HCEC 1CT (cell line): ENCODE results near the gene GABRB1.
A peak's percentile ranks its signal among the peaks of the same experiment; 100 is the strongest.
"Not testable (repeated sequence)": the region's sequence is repeated elsewhere in the genome, so short reads cannot be mapped to it uniquely, and the experiment has no call there.

ENCODE experiments used
- DNase-seq: peaks from one replicate; pipeline ENCODE4 v3.0.0-alpha.2; 2017

The GABRB1 gene

DNA sequence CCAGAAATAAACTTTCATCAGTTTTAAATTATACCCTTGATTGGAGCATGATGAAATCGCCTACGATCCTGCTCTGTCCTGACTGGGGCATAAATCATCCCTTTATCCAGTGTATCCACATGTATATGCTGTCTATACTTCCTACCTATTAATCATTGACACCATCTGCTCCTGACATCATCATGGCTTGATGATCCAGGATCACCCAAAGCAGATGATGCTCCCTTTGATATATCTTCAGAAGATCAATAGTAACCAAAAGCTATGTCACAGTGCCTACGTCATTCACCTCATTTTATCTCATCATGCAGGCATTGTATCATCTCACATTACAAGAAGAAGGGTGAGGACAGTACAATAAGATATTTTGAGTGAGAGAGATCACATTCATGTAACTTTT, 294.7 kb downstream of the GABRB1 start:
- no peak for DNase-seq

- no peak for DNase-seq
Observed at GRCh38 chr4:47330866-47331265, 299.5 kb downstream of the GABRB1 start.

- DNase-seq = peak; percentile 19
Observed at GRCh38 chr4:47334652-47335051, 303.3 kb downstream of the GABRB1 start.

GRCh38 chr4:47337893-47338292, 306.5 kb downstream of the GABRB1 start:
- no peak for DNase-seq

GRCh38 chr4:47340914-47341313, 309.5 kb downstream of the GABRB1 start:
- no peak for DNase-seq

GRCh38 chr4:47342796-47343195, 311.4 kb downstream of the GABRB1 start:
- DNase-seq = no peak

DNA sequence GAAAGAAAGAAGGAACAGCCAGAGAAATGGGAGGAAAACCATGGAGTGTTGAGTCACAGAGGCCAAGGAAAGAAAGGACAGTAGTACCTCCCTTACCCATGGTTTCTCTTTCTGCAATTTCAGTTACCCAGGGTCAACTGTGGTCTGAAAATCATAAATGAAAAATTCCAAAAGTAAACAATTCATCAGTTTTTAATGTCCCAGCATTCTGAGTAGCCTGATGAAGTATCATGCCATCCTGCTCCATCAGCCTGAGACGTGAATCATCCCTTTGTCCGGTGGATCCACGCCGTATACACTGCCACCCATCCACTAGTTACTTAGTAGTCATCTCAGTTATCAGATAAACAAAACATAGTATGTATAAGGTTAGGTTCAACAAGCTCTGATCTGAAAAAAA, 318.0 kb downstream of the GABRB1 start:
- peak; percentile 80 for DNase-seq

GRCh38 chr4:47355568-47355967, 324.2 kb downstream of the GABRB1 start:
- no peak for DNase-seq

- no peak for DNase-seq
Observed at GRCh38 chr4:47359891-47360290, 328.5 kb downstream of the GABRB1 start.

DNA sequence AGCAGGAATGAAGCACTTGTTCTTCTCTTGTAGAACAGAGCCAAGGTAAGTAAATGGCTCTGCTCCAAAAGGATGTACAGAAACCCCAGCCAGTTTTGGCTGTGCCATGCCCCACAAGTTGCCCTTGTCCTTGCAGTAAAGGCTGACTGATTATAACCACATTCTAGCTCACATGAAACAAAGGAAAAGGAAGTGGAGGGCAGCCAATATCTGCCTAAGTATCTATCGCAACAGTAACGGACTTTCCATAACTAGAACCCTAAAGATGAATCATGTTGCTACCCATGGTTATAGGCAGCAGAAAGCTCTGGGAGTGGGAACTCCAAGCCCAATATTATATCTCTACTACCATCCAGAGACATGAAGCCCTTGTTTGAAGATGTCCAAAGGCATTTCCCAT, 336.4 kb downstream of the GABRB1 start:
- no peak for DNase-seq

GRCh38 chr4:47368211-47368610, 336.8 kb downstream of the GABRB1 start:
- no peak for DNase-seq

DNA sequence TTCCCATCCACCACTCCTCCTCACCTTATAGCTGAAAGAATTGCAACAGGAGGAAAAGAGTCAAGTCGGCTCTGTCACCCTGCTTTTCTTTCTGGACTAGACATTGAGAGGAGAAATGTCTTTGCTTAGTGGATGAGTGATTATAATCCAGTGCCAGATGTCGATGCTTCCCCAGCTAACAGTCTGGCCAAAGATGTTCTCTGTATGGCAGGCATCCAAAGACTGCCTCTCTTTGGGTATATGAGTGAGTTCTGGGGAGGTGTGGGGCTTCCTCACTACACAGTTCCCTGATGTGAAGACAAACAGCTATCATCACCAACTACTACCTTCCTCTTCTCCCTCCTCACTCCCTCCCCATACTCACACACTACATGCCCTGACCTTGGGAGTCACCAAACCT, 341.2 kb downstream of the GABRB1 start:
- peak; percentile 9 for DNase-seq

DNA sequence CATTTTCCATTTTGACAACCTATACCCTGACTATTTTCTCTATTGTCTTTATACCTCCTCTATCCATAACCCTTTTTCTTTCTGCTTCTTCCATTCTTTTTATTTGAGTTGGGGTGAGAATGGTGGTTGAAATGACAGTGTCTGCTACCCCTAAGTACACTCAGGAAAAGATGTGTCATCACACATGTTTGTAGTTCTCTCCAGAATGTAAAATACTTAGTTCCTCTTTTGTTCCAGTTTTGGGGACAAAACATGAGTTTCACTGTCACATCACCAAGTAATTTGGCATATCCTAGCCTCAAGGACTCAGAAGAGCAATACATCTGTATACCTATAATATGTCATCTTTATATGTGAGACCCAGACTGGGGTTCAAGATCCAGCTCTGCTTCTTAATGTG, 341.8 kb downstream of the GABRB1 start:
- no peak for DNase-seq

DNA sequence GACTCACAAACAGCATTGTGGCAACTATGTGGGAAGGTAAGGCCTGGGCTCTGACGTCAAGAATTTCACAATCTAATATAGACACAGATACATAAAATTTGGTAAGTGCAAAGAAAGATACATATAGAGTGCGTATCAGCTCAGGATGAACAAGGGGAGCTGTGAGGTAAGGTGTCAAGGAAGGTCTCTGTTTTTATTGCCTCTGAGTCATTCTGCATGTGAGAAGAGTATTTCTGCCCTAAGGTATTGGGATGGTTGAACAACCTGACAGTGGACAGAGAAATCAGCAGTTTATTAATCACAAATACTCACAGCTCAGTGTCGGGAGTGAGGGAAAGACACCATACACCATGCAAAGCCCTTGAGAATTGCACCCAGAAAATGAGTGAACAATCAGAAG, 342.3 kb downstream of the GABRB1 start:
- DNase-seq = no peak

- peak; percentile 87 for DNase-seq
Observed at GRCh38 chr4:47374477-47374876, 343.1 kb downstream of the GABRB1 start.

DNA sequence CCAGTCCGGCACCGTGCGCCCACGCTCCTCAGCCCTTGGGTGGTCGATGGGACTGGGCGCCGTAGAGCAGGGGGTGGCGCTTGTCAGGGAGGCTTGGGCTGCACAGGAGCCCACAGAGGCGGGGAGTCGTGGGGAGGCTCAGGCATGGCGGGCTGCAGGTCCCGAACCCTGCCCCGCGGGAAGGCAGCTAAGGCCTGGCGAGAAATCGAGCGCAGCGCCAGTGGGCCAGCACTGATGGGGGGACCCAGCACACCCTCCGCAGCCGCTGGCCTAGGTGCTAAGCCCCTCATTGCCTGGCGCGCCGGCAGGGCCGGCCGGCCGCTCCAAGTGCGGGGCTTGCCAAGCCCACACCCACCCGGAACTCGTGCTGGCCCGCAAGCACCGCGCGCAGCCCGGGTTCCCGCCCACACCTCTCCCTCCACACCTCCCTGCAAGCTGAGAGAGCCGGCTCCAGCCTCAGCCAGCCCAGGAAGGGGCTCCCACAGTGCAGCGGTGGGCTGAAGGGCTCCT, 346.7 kb downstream of the GABRB1 start:
- not testable (repeated sequence) for DNase-seq

DNA sequence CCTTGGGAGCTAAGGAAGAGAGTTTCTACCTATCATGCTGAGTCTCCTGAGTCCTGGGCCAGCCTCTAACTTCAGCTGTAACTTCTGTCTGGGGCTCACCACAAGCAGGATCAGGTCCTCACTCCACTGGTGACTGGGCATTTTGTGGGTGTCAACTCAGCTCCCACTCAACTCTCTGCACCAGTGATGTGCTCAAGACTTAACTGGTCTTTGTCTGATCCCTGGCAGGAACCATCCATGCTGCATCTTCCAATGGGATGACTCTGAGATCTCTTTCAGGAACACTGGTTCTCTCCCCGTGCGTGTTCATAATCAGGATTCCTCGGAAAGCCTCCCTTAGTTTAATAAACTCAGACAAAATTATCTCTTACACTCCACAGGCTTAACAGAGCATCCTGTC, 349.8 kb downstream of the GABRB1 start:
- no peak for DNase-seq

DNA sequence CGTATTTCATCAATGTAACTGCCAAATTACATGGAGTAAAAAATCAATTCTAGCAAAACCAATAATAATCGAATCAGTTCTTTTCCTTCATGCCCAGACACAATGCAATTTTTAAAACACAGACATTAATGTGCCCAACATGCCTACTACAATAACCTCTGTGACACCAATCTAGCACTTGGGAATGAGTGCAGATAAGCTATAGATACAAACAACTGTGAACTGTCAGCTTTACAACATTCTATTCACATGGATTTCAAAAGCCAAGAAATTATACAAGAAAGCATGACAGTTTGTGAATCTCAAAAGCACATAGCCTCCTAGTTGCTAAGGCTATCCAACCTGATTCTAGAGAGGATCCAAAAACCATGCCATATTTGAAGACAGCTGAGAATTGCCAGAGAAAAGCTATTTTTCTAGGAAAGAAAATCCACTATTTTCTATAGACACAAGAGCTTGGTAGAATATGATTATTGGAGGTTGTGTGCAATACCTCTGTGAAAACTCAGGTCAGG, 351.5 kb downstream of the GABRB1 start:
- no peak for DNase-seq

DNA sequence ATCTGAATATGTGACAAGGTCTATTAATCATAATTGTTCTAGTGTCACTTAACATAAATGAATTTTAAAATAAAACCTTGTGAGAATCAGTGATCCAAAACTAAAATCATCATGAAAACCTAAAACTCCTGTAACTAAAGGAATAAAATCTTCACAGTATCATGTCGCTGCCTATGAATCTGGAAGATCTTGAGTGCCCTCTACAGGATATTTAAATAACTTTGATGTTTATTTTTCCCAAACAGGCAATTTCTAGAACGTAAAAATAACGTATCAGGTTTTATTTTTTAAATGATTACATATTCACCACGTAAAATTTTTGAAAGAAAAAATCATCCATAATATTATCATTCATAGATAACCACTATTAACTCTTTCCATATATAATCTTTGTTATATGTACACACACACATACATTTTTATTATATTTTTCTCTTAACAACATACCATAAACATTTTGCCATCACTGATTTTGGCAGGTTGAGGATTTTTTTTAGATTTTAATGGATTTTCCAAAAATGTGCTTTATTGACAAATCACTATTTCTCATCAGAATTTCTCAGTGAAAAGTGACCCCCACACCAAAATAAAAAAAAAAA, 352.6 kb downstream of the GABRB1 start:
- peak; percentile 43 for DNase-seq

DNA sequence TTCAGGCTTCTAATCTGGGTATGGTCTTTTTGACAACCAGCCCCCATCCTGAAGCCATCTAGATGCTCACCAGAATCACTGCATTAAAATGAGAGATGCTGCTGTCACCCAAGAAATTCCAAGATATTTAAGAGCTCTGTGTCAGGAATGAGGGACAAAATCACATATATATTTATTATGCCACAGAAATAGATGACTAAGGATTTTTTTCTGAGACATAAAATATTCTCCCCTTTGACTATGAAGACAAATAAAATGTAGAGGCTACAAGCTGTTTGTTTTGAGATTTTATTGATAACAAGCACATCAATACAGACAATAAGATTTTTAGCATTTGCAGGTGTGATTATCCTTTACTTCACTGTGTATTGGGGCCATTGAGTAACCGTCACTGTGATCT, 354.8 kb downstream of the GABRB1 start:
- DNase-seq = no peak

DNA sequence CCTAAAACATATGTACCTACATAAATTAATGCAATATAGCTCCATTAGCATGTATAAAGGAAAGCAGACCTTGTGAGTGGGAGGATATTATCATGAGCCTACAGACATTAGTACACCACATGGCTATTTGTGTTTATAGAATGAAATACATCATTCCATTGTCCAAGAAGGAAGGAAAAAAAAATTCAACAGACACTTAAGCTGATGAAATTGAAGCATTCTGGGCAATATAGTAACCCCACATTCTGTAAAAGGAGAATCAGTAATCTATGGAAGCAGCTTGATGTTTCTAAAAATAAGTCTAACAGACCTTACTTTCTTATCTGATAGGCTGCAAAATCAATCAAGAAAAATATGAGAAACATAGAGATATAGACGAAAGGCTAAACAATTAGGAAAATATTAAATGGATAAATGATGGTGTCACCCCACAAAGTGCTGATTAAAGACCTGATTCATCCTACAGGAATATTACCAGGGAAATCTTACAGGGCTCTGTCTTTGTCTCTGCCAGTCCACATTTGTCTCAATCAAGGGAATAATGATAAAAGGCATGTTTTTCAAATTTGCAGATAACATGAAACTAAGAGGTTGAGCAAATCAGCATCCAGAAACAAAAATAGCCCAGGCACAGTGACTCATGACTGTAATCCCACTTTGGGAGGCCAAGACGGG, 355.3 kb downstream of the GABRB1 start:
- DNase-seq = no peak

- DNase-seq = no peak
Observed at GRCh38 chr4:47390428-47391125, 359.2 kb downstream of the GABRB1 start.

DNA sequence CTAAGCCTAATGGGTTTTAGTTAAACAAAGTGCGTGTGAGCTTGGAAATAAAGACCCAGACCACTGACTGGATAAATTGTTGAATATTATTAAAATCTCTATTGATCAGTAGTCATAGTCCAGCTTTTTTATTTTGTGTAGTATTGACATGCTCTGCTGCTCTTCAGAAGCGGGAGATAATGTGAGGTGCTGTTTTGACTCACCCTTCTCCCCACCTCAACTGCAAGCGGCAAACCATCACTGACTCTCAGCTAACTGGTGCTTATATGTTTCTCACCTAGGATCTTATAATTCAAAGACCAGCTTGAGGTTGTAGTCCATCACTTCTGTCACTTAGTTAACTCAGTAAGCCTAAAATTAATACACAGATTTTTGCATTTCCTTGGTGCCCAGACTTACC, 359.9 kb downstream of the GABRB1 start:
- DNase-seq = no peak

- DNase-seq = no peak
Observed at GRCh38 chr4:47406408-47406807, 375.0 kb downstream of the GABRB1 start.
